ENCODE results near the gene ATF4.

Gene ATF4

DNA sequence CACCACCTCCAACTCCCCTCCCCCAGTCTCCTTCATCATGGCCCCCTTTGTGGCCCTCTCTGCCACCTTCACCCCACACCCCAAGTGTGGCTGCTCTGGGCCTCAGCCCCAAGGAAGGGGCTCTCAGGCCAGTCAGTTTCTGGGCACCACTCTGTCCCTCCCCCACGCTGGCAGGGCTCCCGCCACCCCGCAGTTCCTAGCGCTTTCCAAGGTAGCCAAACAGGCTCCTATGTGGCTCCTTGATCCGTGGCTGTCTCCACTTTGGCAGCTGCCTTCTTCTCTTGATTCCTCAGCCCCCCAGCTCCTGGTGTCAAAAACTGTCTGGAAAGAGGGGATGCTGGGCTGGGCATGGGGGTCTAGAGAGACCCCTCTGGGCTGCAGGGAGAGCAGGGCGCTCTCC lies 39.8 kb downstream of the ATF4 start:
- no peak for FAIRE-seq

GRCh38 chr22:39562839-39563489 lies 42.6 kb downstream of the ATF4 start:
- FAIRE-seq: no peak

DNA sequence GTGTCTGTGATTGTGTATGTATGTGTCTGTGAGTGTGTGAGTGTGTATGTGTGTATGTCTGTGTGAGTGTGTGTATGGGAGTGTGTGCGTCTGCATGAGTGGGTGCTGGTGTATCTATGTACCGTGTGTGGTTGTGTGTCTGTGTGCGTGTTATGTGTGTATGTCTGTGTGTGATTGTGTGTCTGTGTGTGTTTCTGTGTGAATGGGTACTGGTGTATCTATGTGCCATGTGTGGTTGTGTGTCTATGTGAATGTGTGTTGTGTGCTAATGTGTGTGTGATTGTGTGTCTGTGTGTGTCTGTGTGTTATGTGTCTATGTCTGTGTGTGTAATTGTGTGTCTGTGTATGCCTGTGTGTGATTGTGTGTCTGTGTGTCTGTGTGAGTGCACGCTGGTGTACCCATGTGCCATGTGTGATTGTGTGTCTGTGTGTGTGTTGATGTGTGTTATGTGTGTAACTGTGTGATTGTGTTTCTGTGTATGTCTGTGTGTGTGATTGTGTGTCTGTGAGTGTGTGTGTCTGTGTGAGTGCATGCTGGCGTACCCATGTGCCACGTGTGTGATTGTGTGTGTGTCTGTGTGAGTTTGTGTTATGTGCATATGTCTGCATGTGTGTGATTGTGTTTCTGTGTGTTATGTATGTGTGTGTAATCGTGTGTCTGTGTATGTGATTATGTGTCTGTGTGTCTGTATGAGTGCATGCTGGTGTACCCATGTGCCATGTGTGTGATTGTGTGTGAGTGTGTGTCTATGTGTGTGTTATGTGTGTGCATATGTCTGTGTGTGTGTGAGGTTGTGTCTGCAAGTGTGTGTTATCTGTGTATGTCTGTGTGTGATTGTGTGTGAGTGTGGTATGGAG lies 43.4 kb downstream of the ATF4 start:
- FAIRE-seq: no peak

DNA sequence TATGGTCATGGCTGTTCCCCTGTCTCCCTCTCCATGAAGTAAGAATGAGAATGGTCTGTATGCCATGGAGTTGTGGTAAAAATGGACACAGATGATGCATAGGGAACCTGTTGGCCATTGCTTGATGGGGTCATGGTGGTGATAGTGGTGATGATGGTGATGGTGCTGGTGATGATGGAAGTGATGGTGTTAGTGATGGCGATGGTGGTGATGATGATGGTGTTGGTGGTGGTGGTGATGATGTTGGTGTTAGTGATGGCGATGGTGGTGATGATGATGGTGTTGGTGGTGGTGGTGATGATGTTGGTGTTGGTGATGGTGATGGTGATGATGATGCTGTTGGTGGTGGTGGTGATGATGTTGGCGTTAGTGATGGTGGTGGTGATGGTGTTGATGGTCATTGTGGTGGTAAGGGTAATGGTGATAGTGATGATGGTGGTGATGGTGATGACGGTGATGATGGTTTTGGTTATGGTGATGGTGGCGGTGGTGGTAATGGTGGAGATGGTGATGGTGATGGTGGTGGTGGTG lies 45.1 kb downstream of the ATF4 start:
- FAIRE-seq: no peak

DNA sequence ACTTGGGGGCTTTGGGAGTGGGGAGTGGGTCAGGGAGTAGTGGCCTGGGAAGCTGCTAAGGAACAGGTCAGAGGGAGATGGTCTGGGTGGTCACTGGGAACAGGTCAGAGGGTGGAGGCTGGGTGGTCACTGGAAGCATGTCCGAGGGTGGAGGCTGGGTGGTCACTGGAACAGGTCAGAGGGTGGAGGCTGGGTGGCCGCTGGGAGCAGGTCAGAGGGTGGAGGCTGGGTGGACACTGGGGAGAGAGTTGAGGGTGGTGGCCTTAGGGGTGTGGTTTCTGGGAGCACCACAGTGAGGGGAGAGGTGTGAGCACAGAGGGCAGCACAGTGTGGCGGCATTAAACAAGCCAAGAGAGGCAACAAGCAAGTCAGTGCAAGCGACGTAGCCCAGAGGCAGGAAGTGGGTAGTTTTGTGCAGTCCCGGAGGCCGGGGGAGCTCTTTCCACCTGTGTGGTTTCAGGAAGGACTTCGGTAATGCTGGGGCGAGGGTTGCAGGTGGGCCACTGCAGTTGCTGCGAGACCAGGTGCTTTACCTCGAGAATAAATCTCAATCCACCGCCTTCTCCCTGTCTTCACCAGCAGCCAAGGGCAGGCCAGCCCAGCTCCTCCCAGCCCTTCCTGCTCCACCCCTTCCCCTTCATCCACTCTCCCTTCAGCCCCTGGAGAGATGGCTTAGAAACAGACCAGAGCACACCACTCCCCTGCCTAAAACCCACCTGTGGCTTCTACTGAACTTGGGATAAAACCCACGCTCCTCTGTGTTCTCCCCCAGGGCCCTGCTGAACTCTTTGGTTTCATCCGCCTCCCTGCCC lies 47.0 kb downstream of the ATF4 start:
- no peak for FAIRE-seq

- FAIRE-seq: no peak
Observed at GRCh38 chr22:39568278-39568981, 48.1 kb downstream of the ATF4 start.

DNA sequence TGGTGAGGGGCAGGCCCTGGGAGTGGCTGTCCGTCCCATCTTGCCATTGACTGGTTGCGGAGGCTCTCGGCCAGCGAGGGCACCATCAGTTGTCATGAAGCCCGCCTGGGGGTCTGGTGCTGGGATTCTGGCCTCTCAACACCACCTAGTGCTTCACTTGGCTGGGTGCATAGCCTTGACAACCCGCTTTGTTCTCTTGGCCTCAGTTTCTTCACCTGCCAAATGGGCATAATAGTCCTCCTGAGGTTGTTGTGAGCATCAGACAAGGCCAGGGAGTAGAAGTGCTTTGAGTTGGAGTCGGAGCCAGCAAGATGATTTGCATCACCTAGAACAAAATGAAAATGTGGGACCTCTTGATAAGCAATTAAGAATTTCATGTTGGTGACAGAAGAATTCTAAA lies 48.7 kb downstream of the ATF4 start:
- FAIRE-seq: no peak

- no peak for FAIRE-seq
Observed at GRCh38 chr22:39570226-39570625, 49.9 kb downstream of the ATF4 start.

DNA sequence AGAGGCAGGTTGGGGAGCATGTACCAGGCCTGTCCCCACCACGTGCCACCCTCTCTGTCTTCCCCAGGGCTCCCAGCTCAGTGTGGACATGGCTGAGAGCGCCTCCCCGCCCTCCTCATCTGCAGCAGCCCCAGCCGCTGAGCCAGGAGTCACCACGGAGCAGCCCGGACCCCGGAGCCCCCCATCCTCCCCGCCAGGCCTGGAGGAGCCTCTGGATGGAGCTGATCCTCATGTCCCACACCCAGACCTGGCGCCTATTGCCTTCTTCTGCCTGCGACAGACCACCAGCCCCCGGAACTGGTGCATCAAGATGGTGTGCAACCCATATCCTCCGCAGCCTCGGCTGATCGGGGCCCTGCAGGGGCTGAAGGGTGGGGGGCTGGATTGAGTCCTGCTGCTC lies 50.3 kb downstream of the ATF4 start, which contains the start of gene CACNA1I:
Gene CACNA1I, plus strand, starts transcription at position 89 of the 400 bp plus-strand sequence. Its CDS starts 0 bp downstream, at position 89.
- no peak for FAIRE-seq

GRCh38 chr22:39571538-39571937 lies 51.2 kb downstream of the ATF4 start:
- FAIRE-seq: no peak

All from A204.1 (cell line).